Heart right ventricle (tissue), 16 donors: Measurements from ENCODE around the gene GTF2E1. TPM values are rescaled to one million over a fixed set of nuclear protein-coding genes. Genes with fewer than 3 reads are reported as not detected.

Experiments
- ATAC-seq, 8 donors: fragments of 200-7000 bp; cut with Tn5 transposase; one replicate each; pipeline ENCODE4 v1.9.1; 2020; ENCODE audit warnings: mild to moderate bottlenecking in 8 of 8, moderate library complexity in 8 of 8, moderate number of reproducible peaks in 1 of 8
- DNase-seq, 2 donors: peaks; one replicate each; pipeline ENCODE4 v3.0.0-alpha.2; 2020
- H3K27ac ChIP-seq, 10 donors: fragments of 200-600 bp; sonication (generic) in 2 of 10; one replicate each; pipeline versions ENCODE4 v1.5.0 to v1.8.0; 2020 to 2022; ENCODE audit warnings: mild to moderate bottlenecking in 3 of 10
- H3K27me3 ChIP-seq, 7 donors: fragments of 200-600 bp; one replicate each; pipeline ENCODE4 v1.8.0; 2021 to 2022; ENCODE audit warnings: mild to moderate bottlenecking in 2 of 7
- H3K36me3 ChIP-seq, 9 donors: fragments of 200-600 bp; sonication (generic) in 1 of 9; one replicate each; pipeline versions ENCODE4 v1.5.0 to v1.8.0; 2020 to 2022; ENCODE audit warnings: mild to moderate bottlenecking in 2 of 9
- H3K4me1 ChIP-seq, 9 donors: fragments of 200-600 bp; sonication (generic) in 1 of 9; one replicate each; pipeline versions ENCODE4 v1.5.0 to v1.8.0; 2020 to 2022; ENCODE audit warnings: mild to moderate bottlenecking in 4 of 9
- H3K4me3 ChIP-seq, 10 donors: fragments of 200-600 bp; sonication (generic) in 2 of 10; one replicate each; pipeline versions ENCODE4 v1.5.0 to v1.8.0; 2020 to 2022; ENCODE audit warnings: mild to moderate bottlenecking in 7 of 10, moderate library complexity in 2 of 10
- H3K9me3 ChIP-seq, 11 donors: fragments of 200-600 bp in 10 of 11; sonication (generic) in 2 of 11; one replicate each; pipeline versions ENCODE4 v1.5.0 to v1.8.0; 2013 to 2022; ENCODE audit warnings: mild to moderate bottlenecking in 2 of 11, control low read depth in 1 of 11, moderate library complexity in 1 of 11
- CTCF ChIP-seq, 9 donors: fragments of 200-600 bp; sonication (generic) in 2 of 9; IDR thresholded peaks; one replicate each; pipeline versions ENCODE4 v1.5.0 to v1.8.0; 2021 to 2022; ENCODE audit warnings: antibody characterized with exemption in 9 of 9, mild to moderate bottlenecking in 5 of 9, moderate library complexity in 1 of 9
- WGBS, 2 donors: extraction: QIAGEN DNeasy Blood & Tissue Kit; methylation state at CpG; one replicate each; pipeline ENCODE4 v1.1.7; 2013; ENCODE audit warnings: inconsistent platforms in 1 of 2; 5-methylcytosine and 5-hydroxymethylcytosine counted together
- intact Hi-C, 10 donors: fragments of 100-400 bp; cut with DNase I; formaldehyde crosslinking; loops; one replicate each; pipeline versions ENCODE4 v1.11.1 to v1.14.2; 2022
- polyA plus RNA-seq, 2 donors: library from polyadenylated mRNA; stranded (reverse); fragments of 200-250 nt; gene quantifications; one replicate each; pipeline ENCODE4 v1.2.3, GENCODE V29; 2013
- total RNA-seq, 10 donors: library from RNA; stranded (reverse); fragmentation: NEBNext Ultra II Directional in 3 of 10; extraction: Animal tissue kit (Norgen Biotek cat#: 25700) in 3 of 10; gene quantifications; one replicate each; pipeline versions ENCODE4 v1.2.1 to v1.2.4, GENCODE V29; 2021 to 2023
- donor health status: Arrhythmogenic right ventricular cardiomyopathy.
- donor health status: ischemic (EF 13 %, LVEDD 7.1; RV severe dilation, severe dysfunction).
- donor health status: healthy with polysubstance abuse.
- donor health status: DM: no; HTN: yes; CAD: no.
- donor health status: DM: no; HTN: no; CAD: no.
- donor health status: ischemic (EF 25% LVEDD 6.9; RV normal size, moderate dysfunction).
- donor health status: ischemic (EF 25% LVEDD 5.7; RV mildly dilated, moderate dysfunction).
- donor health status: healthy.
- donor health status: DM: yes; HTN: yes; CAD: no.
- donor health status: Ischemic cardiomyopathy.
- donor health status: ischemic (EF 35%, LVEDD 5.7; RV mildly dilated, moderate dysfunction).
- donor health status: nonischemic (EF 11% LVEDD 7.7; RV severe dilation, severe dysfunction).
- donor health status: DM: yes; HTN: yes; CAD: no.
- donor health status: PGD.
- donor health status: ischemic (EF 29% LVEDD 5.4; RV normal size, mild dysfunction).
- donor health status: nonischemic (EF 23%, LVEDD 6.1; RV moderate dilation, normal function).

Gene GTF2E1
- total and polyA plus RNA-seq, 12 donors = 3.7 to 16.2 (median 11.3) TPM

DNA sequence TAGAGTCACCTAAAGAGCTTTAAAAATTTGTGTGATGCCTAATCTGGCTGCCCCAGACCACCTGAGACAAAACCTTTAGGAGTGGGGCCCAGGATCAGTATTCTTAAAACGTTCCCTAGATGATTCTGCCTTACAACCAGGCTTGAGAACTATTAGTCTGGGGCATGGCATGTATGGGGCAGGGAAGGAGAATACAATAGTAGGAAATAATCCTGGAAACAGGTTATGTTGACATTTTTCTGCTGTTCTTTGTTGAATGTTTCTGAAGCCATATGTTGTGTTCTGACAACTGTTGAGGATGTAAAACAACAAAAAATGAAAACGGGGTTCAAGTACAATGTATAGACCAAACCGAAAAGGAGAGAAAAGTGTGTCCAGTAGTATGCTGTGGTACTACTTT is 2.9 kb downstream of the GTF2E1 start:
- 71 to 85% methylated on average over 3 of the region's 3 CpGs for WGBS, 2 donors
- no peak overlapping the region for H3K27ac ChIP-seq
- H3K4me3 ChIP-seq = no peak overlapping the region
- peaks cover 0 to 4% (median 0%) of the 10 kb centered on the region in 11 donors for H3K9me3 ChIP-seq
- intact Hi-C loops = no loop called here
- ATAC-seq (no peak), DNase-seq (no peak)
- TF ChIP-seq CTCF (IDR thresholded peaks at IDR 0.05) = no peak
- H3K4me1 ChIP-seq = peaks cover 4 to 32% (median 21%) of the 10 kb centered on the region in 9 donors
- no peaks in the 10 kb centered on the region for H3K27me3 ChIP-seq
- peaks cover 0 to 3% (median 0%) of the 10 kb centered on the region in 9 donors for H3K36me3 ChIP-seq

DNA sequence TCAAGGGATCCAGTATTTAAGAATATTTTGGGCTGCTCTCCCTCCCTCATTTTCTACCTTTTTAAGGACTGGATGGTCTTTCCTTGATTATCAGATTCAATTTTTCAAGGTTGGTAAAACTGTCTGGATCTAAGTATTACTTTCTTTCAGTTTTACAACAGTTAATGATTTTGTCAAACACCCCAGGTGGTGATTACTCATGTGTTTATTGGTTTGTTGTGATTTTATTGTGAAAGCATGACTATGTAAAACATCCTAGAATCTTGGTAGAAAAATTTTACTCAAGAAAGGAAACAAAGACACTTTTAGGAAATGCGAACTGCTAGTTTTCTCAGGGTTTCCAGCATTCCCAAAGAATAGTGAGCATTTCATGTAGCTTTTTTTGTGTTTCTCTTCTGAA is 7.3 kb downstream of the GTF2E1 start:
- no peak overlapping the region for H3K27ac ChIP-seq
- 97 to 98% methylated on average over 1 of the region's 1 CpG for WGBS, 2 donors
- peaks cover 0 to 12% (median 0%) of the 10 kb centered on the region in 9 donors for H3K4me1 ChIP-seq
- H3K9me3 ChIP-seq = peaks cover 0 to 4% (median 0%) of the 10 kb centered on the region in 11 donors
- intact Hi-C loops = no loop called here
- H3K4me3 ChIP-seq = no peak overlapping the region
- H3K36me3 ChIP-seq = peaks cover 0 to 36% (median 7%) of the 10 kb centered on the region in 9 donors
- DNase-seq (no peak), ATAC-seq (no peak)
- no peak for TF ChIP-seq CTCF (IDR thresholded peaks at IDR 0.05)
- no peaks in the 10 kb centered on the region for H3K27me3 ChIP-seq

GRCh38 chr3:120752230-120752629 is 9.7 kb downstream of the GTF2E1 start:
- Histone ChIP-seq H3K4me3 (no peak overlapping the region), H3K27ac (no peak overlapping the region), H3K27me3 (no peaks in the 10 kb centered on the region), H3K4me1 (peaks cover 0 to 10% (median 0%) of the 10 kb centered on the region in 9 donors), H3K36me3 (peaks cover 0 to 36% (median 7%) of the 10 kb centered on the region in 9 donors), H3K9me3 (peaks cover 0 to 4% (median 0%) of the 10 kb centered on the region in 11 donors)
- ATAC-seq = no peak
- TF ChIP-seq CTCF (IDR thresholded peaks at IDR 0.05) = no peak
- DNase-seq = no peak
- WGBS, 2 donors = 97 to 100% methylated on average over 1 of the region's 1 CpG
- intact Hi-C loops = no loop called here

DNA sequence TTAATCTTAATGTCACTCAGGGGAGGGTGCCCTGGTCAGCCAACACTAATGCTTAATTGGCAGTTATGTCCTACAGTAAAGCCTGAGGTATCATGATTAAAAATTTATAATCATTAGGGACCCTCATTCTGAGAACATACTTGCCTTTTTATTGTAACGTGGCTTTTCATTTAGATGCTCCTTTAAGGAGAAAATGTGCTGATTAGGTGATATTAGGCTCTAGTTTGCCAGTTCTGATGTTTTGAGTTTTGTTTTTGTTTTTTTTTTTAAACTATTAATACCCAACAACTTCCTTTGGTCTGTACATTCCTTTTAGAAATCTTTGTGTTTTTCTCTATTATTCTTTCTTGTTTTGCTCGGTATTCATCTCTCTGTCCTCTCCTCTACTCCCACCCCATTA is 10.3 kb downstream of the GTF2E1 start:
- Histone ChIP-seq H3K4me3 (no peak overlapping the region), H3K4me1 (peaks cover 0 to 10% (median 0%) of the 10 kb centered on the region in 9 donors), H3K9me3 (no peaks in the 10 kb centered on the region), H3K36me3 (peaks cover 0 to 36% (median 8%) of the 10 kb centered on the region in 9 donors), H3K27ac (no peak overlapping the region), H3K27me3 (no peaks in the 10 kb centered on the region)
- no peak for ATAC-seq
- WGBS, 2 donors = 94 to 96% methylated on average over 2 of the region's 2 CpGs
- intact Hi-C loops = no loop called here
- DNase-seq = no peak
- TF ChIP-seq CTCF (IDR thresholded peaks at IDR 0.05) = no peak
